Neural cell (in vitro differentiated cells): ENCODE measurements around the gene SLC6A11.

Experiments used
- CTCF ChIP-seq: fragments of 450-650 bp; IDR thresholded peaks from 2 replicates; pipeline ENCODE4 v1.5.1; 2014; ENCODE audit warnings: antibody characterized with exemption, mild to moderate bottlenecking, moderate library complexity; ENCODE audit not compliant: poor library complexity, severe bottlenecking
- EZH2 ChIP-seq: fragments of 200-600, 300-800 bp; shearing (Covaris generic), sonication (generic); IDR thresholded peaks from 2 replicates; pipeline ENCODE4 v1.6.1; 2014; ENCODE audit warnings: antibody characterized with exemption, low read length, borderline replicate concordance, mild to moderate bottlenecking; ENCODE audit not compliant: insufficient read depth, poor library complexity, severe bottlenecking
- POLR2AphosphoS5 ChIP-seq: IDR thresholded peaks from 2 replicates; pipeline ENCODE4 v1.6.1; 2012
- RAD21 ChIP-seq: fragments of 450-650 bp; conservative IDR thresholded peaks from 2 replicates; pipeline ENCODE4 v1.6.1; 2014; ENCODE audit warnings: antibody characterized with exemption, mild to moderate bottlenecking, moderate library complexity

- TF ChIP-seq CTCF (no peak), RAD21 (no peak), POLR2AphosphoS5 (no peak), EZH2 (no peak)
These were observed 830 bp downstream of the SLC6A11 start for GRCh38 chr3:10816863-10817253.
